RWPE2 (cell line): Measurements from ENCODE around the gene ZNF710.
"Not testable (repeated sequence)": the region's sequence is repeated elsewhere in the genome, so short reads cannot be mapped to it uniquely, and the experiment has no call there.

Source experiments
- ATAC-seq: fragments of 200-7000 bp; cut with Tn5 transposase; 3 replicates; pipeline ENCODE4 v1.9.1; 2021; ENCODE audit warnings: low read depth
- DNase-seq: peaks from one replicate; pipeline ENCODE4 v3.0.0-alpha.2; 2020; ENCODE audit warnings: low spot score
- H3K27ac ChIP-seq: fragments of 450-650 bp; 2 replicates; pipeline ENCODE4 v1.5.1; 2017; ENCODE audit warnings: mild to moderate bottlenecking; ENCODE audit not compliant: poor library complexity, severe bottlenecking
- H3K27me3 ChIP-seq: fragments of 250-450 bp; sonication (Bioruptor Pico); 2 replicates; pipeline ENCODE4 v1.5.1; 2021; ENCODE audit warnings: mild to moderate bottlenecking, moderate library complexity; ENCODE audit not compliant: insufficient read depth, poor library complexity, severe bottlenecking
- H3K36me3 ChIP-seq: fragments of 250-450 bp; sonication (Bioruptor Pico); 2 replicates; pipeline ENCODE4 v1.5.1; 2020; ENCODE audit warnings: low read depth, mild to moderate bottlenecking, moderate library complexity
- H3K4me1 ChIP-seq: fragments of 250-450 bp; sonication (Bioruptor Pico); 2 replicates; pipeline ENCODE4 v1.5.1; 2021; ENCODE audit warnings: mild to moderate bottlenecking, moderate library complexity; ENCODE audit not compliant: insufficient read depth, poor library complexity, severe bottlenecking
- H3K4me3 ChIP-seq: fragments of 250-450 bp; sonication (Bioruptor Pico); 2 replicates; pipeline ENCODE4 v1.5.1; 2021; ENCODE audit warnings: mild to moderate bottlenecking, moderate library complexity; ENCODE audit not compliant: severe bottlenecking
- H3K9me3 ChIP-seq: fragments of 250-450 bp; sonication (Bioruptor Pico); 2 replicates; pipeline ENCODE4 v1.5.1; 2021; ENCODE audit warnings: mild to moderate bottlenecking, moderate library complexity; ENCODE audit not compliant: severe bottlenecking
- CTCF ChIP-seq: fragments of 450-650 bp; IDR thresholded peaks from one replicate; pipeline ENCODE4 v1.5.1; 2017; ENCODE audit warnings: mild to moderate bottlenecking, moderate library complexity; ENCODE audit not compliant: poor library complexity, severe bottlenecking

Gene ZNF710

GRCh38 chr15:90104551-90104950 is 103.4 kb downstream of the ZNF710 start:
- DNase-seq: no peak
- Histone ChIP-seq H3K9me3 (no peaks in the 10 kb centered on the region), H3K4me1 (peaks cover 18% of the 10 kb centered on the region), H3K27ac (no peak overlapping the region), H3K27me3 (no peaks in the 10 kb centered on the region), H3K36me3 (no peaks in the 10 kb centered on the region), H3K4me3 (no peak overlapping the region)
- TF ChIP-seq CTCF: no peak
- ATAC-seq: no peak

- Histone ChIP-seq H3K4me3 (no peak overlapping the region), H3K9me3 (no peaks in the 10 kb centered on the region), H3K36me3 (no peaks in the 10 kb centered on the region), H3K27ac (no peak overlapping the region), H3K27me3 (no peaks in the 10 kb centered on the region), H3K4me1 (peaks cover 13% of the 10 kb centered on the region)
- no peak for TF ChIP-seq CTCF
- no peak for DNase-seq
- ATAC-seq: no peak
Measured at GRCh38 chr15:90105521-90105920, 104.4 kb downstream of the ZNF710 start.

- H3K36me3 ChIP-seq: no peaks in the 10 kb centered on the region
- H3K9me3 ChIP-seq: no peaks in the 10 kb centered on the region
- H3K4me1 ChIP-seq: peaks cover 6% of the 10 kb centered on the region
- H3K27me3 ChIP-seq: no peaks in the 10 kb centered on the region
- no peak overlapping the region for H3K27ac ChIP-seq
- ATAC-seq (peak; percentile 72), DNase-seq (no peak)
- no peak overlapping the region for H3K4me3 ChIP-seq
- TF ChIP-seq CTCF: no peak
Measured at GRCh38 chr15:90106522-90107117, 105.5 kb downstream of the ZNF710 start.

- H3K4me1 ChIP-seq, H3K36me3 ChIP-seq, DNase-seq: not testable (repeated sequence)
Measured at GRCh38 chr15:90108038-90108437, 106.9 kb downstream of the ZNF710 start.

GRCh38 chr15:90109163-90109751 is 108.1 kb downstream of the ZNF710 start:
- not testable (repeated sequence) for DNase-seq, ATAC-seq, H3K4me3 ChIP-seq, H3K9me3 ChIP-seq, H3K4me1 ChIP-seq, H3K27me3 ChIP-seq, H3K36me3 ChIP-seq, H3K27ac ChIP-seq

More at GRCh38 chr15:90108038-90108437, 106.9 kb downstream of the ZNF710 start:
- not testable (repeated sequence) for H3K27me3 ChIP-seq, H3K27ac ChIP-seq, ATAC-seq, H3K9me3 ChIP-seq, H3K4me3 ChIP-seq

GRCh38 chr15:90113166-90113565 is 112.0 kb downstream of the ZNF710 start:
- DNase-seq (no peak), ATAC-seq (no peak)
- Histone ChIP-seq H3K36me3 (no peaks in the 10 kb centered on the region), H3K4me1 (no peaks in the 10 kb centered on the region), H3K9me3 (no peaks in the 10 kb centered on the region), H3K27me3 (no peaks in the 10 kb centered on the region), H3K4me3 (no peak overlapping the region), H3K27ac (no peak overlapping the region)
- no peak for TF ChIP-seq CTCF
